Astrocyte (in vitro differentiated cells and primary cell): Measurements from ENCODE around the gene SLC47A1.
A peak's percentile ranks its signal among the peaks of the same experiment; 100 is the strongest.

ENCODE experiments used
- CTCF ChIP-seq: IDR thresholded peaks from 2 replicates; pipeline ENCODE4 v1.5.1; 2011; ENCODE audit warnings: low read depth, mild to moderate bottlenecking, inconsistent platforms, low read length, moderate library complexity; ENCODE audit not compliant: insufficient read depth
- EZH2 ChIP-seq: IDR thresholded peaks from 2 replicates; pipeline ENCODE4 v1.6.1; 2012; ENCODE audit warnings: mild to moderate bottlenecking, low read length, inconsistent platforms; ENCODE audit not compliant: insufficient read depth

GRCh38 chr17:19513897-19514488 is 19.7 kb upstream of the SLC47A1 start:
- TF ChIP-seq CTCF (peak; percentile 98), EZH2 (no peak)
